Measurements from ENCODE around the gene TPRG1L. TPM values are rescaled to one million over a fixed set of nuclear protein-coding genes. Genes with fewer than 3 reads are reported as not detected.

Gene TPRG1L
- total RNA-seq, 1 experiment from 2014 or later = 24.0 TPM

DNA sequence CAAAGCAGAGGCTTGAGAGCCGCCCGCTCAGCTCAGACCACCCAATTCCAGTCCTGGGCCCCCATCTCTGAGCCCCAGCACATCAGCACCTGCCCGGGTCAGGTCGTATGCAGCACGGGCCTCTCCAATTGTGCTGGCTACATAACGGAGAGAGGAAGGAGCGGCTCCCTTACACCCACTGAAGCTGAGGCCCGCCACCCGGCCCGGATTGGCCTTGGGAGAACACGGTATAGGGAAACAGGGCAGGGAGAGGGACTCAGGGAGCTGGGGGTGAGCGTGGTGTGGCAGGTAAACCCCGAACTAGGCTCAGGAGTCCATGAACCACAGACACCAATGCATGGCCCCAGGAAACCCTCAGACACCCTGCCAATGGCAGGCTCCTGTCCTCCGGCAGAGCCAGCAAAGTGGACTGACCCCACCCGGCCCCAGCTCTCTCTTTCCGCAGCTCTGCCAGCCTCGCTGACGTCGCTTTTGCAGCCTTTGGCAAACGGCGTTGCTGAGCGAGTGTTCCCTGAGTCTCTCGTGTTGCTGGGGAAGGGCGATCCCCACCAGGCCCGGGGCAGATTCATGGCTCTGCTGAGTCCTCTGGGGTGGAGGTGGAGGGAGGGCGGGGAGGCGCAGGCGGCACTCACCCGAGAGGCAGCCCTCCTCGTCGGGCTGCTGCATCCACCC, 30.0 kb upstream of the TPRG1L start:
- H3K9me3 Mint-ChIP-seq = no peaks in the 10 kb centered on the region
- H3K23ac ChIP-seq (ENCODE audit: insufficient read length, low read depth, low read length) = no peak overlapping the region
- no peaks in the 10 kb centered on the region for H3K79me1 ChIP-seq (ENCODE audit: insufficient read depth, low read depth, low read length, poor library complexity, severe bottlenecking)
- H3K27ac ChIP-seq (ENCODE audit: insufficient read length, low read depth, low read length) = no peak overlapping the region
- no peak overlapping the region for H2AK5ac ChIP-seq (ENCODE audit: insufficient read length, low read length)
- H3K27me3 ChIP-seq (ENCODE audit: insufficient read depth, low read length) = no peaks in the 10 kb centered on the region
- H3K23me2 ChIP-seq (ENCODE audit: insufficient read length, low read depth, low read length, poor library complexity, severe bottlenecking) = no peaks in the 10 kb centered on the region
- no peak overlapping the region for H4K8ac ChIP-seq (replicated peaks; ENCODE audit: insufficient read length, low read depth, low read length)
- H3K9me3 ChIP-seq (ENCODE audit: control insufficient read depth, low read depth, low read length) = no peaks in the 10 kb centered on the region
- H2BK12ac ChIP-seq (ENCODE audit: insufficient read length, low read depth, low read length) = no peak overlapping the region
- H3K4me1 Mint-ChIP-seq = peaks cover 19 to 41% of the 10 kb centered on the region in 2 experiments
- no peak overlapping the region for H2BK5ac ChIP-seq (ENCODE audit: insufficient read length, low read length)
- no peak overlapping the region for H4K91ac ChIP-seq (ENCODE audit: insufficient read length, low read depth, low read length)
- peak overlapping the region in 1 of 3 experiments; percentile 55; a peak in 1 of 7 replicates for H3K27ac Mint-ChIP-seq
- H3K79me2 ChIP-seq (ENCODE audit: insufficient read depth, low read length) = no peaks in the 10 kb centered on the region
- no peak overlapping the region for H3K4ac ChIP-seq (ENCODE audit: low read depth, low read length)
- H3K36me3 Mint-ChIP-seq (ENCODE audit: insufficient read depth in 1 of 3, low read depth in 3 of 3) = peaks cover 0 to 2% (median 0%) of the 10 kb centered on the region in 3 experiments; a peak in 1 of 7 replicates
- H3K4me1 ChIP-seq (ENCODE audit: insufficient read depth, low read length) = peaks cover 3% of the 10 kb centered on the region; the same call in 1 of the 2 replicates
- WGBS (ENCODE audit: extremely low coverage, insufficient read length, low lambda C conversion rate) = no CpG with 5 or more reads among the region's 31 CpGs
- no peak overlapping the region for H3K9ac ChIP-seq (ENCODE audit: extremely low read depth, insufficient read length, low read length)
- no peak overlapping the region; a peak in 1 of 5 replicates for H3K4me3 Mint-ChIP-seq
- H3K56ac ChIP-seq (ENCODE audit: insufficient read length, low read depth, low read length) = no peak overlapping the region
- no peak overlapping the region for H2AFZ ChIP-seq (ENCODE audit: low read length)
- H3K14ac ChIP-seq (ENCODE audit: insufficient read depth, low read length) = no peak overlapping the region
- H3K18ac ChIP-seq (ENCODE audit: insufficient read length, low read depth, low read length) = no peak overlapping the region
- H4K20me1 ChIP-seq (ENCODE audit: control insufficient read depth, insufficient read depth, insufficient read length) = no peaks in the 10 kb centered on the region
- no peaks in the 10 kb centered on the region for H3K27me3 Mint-ChIP-seq (ENCODE audit: low read depth)
- H2BK120ac ChIP-seq (ENCODE audit: low read depth, low read length, poor library complexity, severe bottlenecking) = no peak overlapping the region
- no peak for TF ChIP-seq CTCF (conservative IDR thresholded peaks at IDR 0.05)
- no peak overlapping the region for H3T11ph ChIP-seq (ENCODE audit: low read length)
- no peak overlapping the region for H2BK20ac ChIP-seq (ENCODE audit: low read depth, low read length, poor library complexity, severe bottlenecking)
- DNase-seq = no peak
- H3K4me2 ChIP-seq (ENCODE audit: insufficient read depth, insufficient read length, low read length) = no peak overlapping the region
- H4K5ac ChIP-seq (ENCODE audit: insufficient read length, low read depth, low read length) = no peak overlapping the region
- no peak overlapping the region for H2BK15ac ChIP-seq (ENCODE audit: low read depth, low read length)

All from H9 (cell line).